H1 (cell line): Measurements from ENCODE around the gene AMHR2. TPM values are rescaled to one million over a fixed set of nuclear protein-coding genes. Genes with fewer than 3 reads are reported as not detected.

Experiments
- CTCF ChIA-PET: fragments of 300-600 bp; sonication (Branson Sonifier 250); formaldehyde crosslinking; loops from one replicate; lab custom pipeline; 2021; ENCODE audit not compliant: partially characterized antibody; lab: Charles Lee
- POLR2A ChIA-PET: fragments of 300-600 bp; sonication (Branson Sonifier 250); formaldehyde crosslinking; loops from one replicate; lab custom pipeline; 2021; ENCODE audit warnings: inconsistent platforms; ENCODE audit not compliant: partially characterized antibody; lab: Charles Lee
- DNase-seq, 2 experiments: peaks; one replicate each; pipeline versions ENCODE4 v3.0.0 to v3.0.0-alpha.2; 2010 to 2022; ENCODE audit warnings: low spot score in 2 of 2, low read depth in 1 of 2, mixed read lengths in 1 of 2
- FAIRE-seq: peaks from 2 replicates; lab custom pipeline; 2011; peaks lifted over from hg19 to GRCh38; lab: Jason Lieb, UNC
- H2AFZ ChIP-seq: 2 replicates; pipeline ENCODE4 v1.8.1; 2012; ENCODE audit warnings: low read length, inconsistent platforms
- H2AK5ac ChIP-seq: 2 replicates; pipeline ENCODE4 v1.6.1; 2013; ENCODE audit warnings: low read depth, low read length
- H2BK120ac ChIP-seq: replicated peaks from 2 replicates; pipeline ENCODE3; 2013; ENCODE audit warnings: low read depth, low read length, inconsistent platforms
- H2BK12ac ChIP-seq: 2 replicates; pipeline ENCODE4 v1.6.1; 2013; ENCODE audit warnings: low read depth, low read length
- H2BK15ac ChIP-seq: 2 replicates; pipeline ENCODE4 v1.6.1; 2013; ENCODE audit warnings: low read length
- H2BK20ac ChIP-seq: 2 replicates; pipeline ENCODE4 v1.6.1; 2013; ENCODE audit warnings: low read length
- H2BK5ac ChIP-seq: 2 replicates; pipeline ENCODE4 v1.6.1; 2013; ENCODE audit warnings: low read depth, low read length
- H3K14ac ChIP-seq: 2 replicates; pipeline ENCODE4 v1.6.1; 2013; ENCODE audit warnings: inconsistent platforms; ENCODE audit not compliant: insufficient read length
- H3K18ac ChIP-seq: 2 replicates; pipeline ENCODE4 v1.6.1; 2013; ENCODE audit warnings: low read length; ENCODE audit errors: extremely low read depth
- H3K23ac ChIP-seq: 2 replicates; pipeline ENCODE4 v1.6.1; 2013; ENCODE audit warnings: inconsistent platforms; ENCODE audit not compliant: insufficient read length
- H3K23me2 ChIP-seq: 2 replicates; pipeline ENCODE4 v1.6.1; 2013; ENCODE audit warnings: low read depth, low read length
- H3K27ac ChIP-seq: 2 replicates; pipeline ENCODE4 v1.6.1; 2011; ENCODE audit warnings: low read depth, low read length, inconsistent platforms
- H3K27me3 ChIP-seq, 4 experiments: replicated peaks in 1 of 4; 1 replicate in 1 of 4; 2 replicates in 3 of 4; pipeline versions ENCODE4 v1.6.1 to v1.8.1; 2011 to 2013; ENCODE audit warnings: low read length in 3 of 4, mild to moderate bottlenecking in 3 of 4, inconsistent platforms in 2 of 4, mixed read lengths in 2 of 4, moderate library complexity in 1 of 4; ENCODE audit not compliant: control insufficient read depth in 3 of 4, insufficient read depth in 3 of 4; ENCODE audit errors: extremely low read depth in 1 of 4
- H3K36me3 ChIP-seq, 4 experiments: 2 replicates each; pipeline versions ENCODE4 v1.6.1 to v1.8.1; 2011 to 2013; ENCODE audit warnings: mild to moderate bottlenecking in 4 of 4, low read length in 3 of 4, moderate library complexity in 2 of 4, control low read depth in 1 of 4, inconsistent platforms in 1 of 4; ENCODE audit not compliant: insufficient read depth in 4 of 4, control insufficient read depth in 2 of 4
- H3K4ac ChIP-seq: replicated peaks from 2 replicates; pipeline ENCODE3; 2013; ENCODE audit warnings: low read length, low read depth, mixed read lengths, inconsistent platforms; ENCODE audit not compliant: insufficient read length
- H3K4me1 ChIP-seq, 4 experiments: replicated peaks in 1 of 4; 1 replicate in 1 of 4; 2 replicates in 3 of 4; pipeline versions ENCODE4 v1.6.1 to v1.8.1; 2011 to 2013; ENCODE audit warnings: low read length in 3 of 4, inconsistent platforms in 2 of 4, mixed read lengths in 1 of 4; ENCODE audit not compliant: insufficient read depth in 4 of 4, control insufficient read depth in 3 of 4
- H3K4me2 ChIP-seq, 2 experiments: 2 replicates each; pipeline versions ENCODE4 v1.6.1 to v1.8.1; 2011 to 2013; ENCODE audit warnings: low read depth in 2 of 2, low read length in 2 of 2, control low read depth in 1 of 2, inconsistent platforms in 1 of 2, mild to moderate bottlenecking in 1 of 2; ENCODE audit not compliant: insufficient read depth in 1 of 2
- H3K4me3 ChIP-seq, 4 experiments: fragments of 200-600, 300-600 bp in 1 of 4; sonication (generic), shearing (Covaris generic), sonication (Bioruptor Twin) in 1 of 4; 2 replicates each; pipeline versions ENCODE4 v1.5.1 to v1.8.1; 2011 to 2016; ENCODE audit warnings: low read length in 4 of 4, low read depth in 3 of 4, control low read depth in 2 of 4, inconsistent platforms in 2 of 4, mild to moderate bottlenecking in 2 of 4, mixed read lengths in 1 of 4, moderate library complexity in 1 of 4; ENCODE audit not compliant: insufficient read depth in 2 of 4; ENCODE audit errors: extremely low read depth in 1 of 4
- H3K56ac ChIP-seq: replicated peaks from 2 replicates; pipeline ENCODE3; 2013; ENCODE audit warnings: low read depth, mild to moderate bottlenecking, mixed read lengths, low read length, inconsistent platforms; ENCODE audit not compliant: insufficient read length
- H3K79me1 ChIP-seq: 2 replicates; pipeline ENCODE4 v1.6.1; 2013; ENCODE audit warnings: low read depth, low read length, control low read depth
- H3K79me2 ChIP-seq, 2 experiments: 2 replicates each; pipeline versions ENCODE4 v1.6.1 to v1.8.1; 2012 to 2013; ENCODE audit warnings: low read length in 2 of 2, mild to moderate bottlenecking in 2 of 2, inconsistent platforms in 1 of 2; ENCODE audit not compliant: insufficient read depth in 2 of 2, control insufficient read depth in 1 of 2
- H3K9ac ChIP-seq, 4 experiments: replicated peaks in 1 of 4; 1 replicate in 1 of 4; 2 replicates in 3 of 4; pipeline versions ENCODE4 v1.6.1 to v1.8.1; 2011 to 2013; ENCODE audit warnings: low read depth in 3 of 4, low read length in 3 of 4, control low read depth in 2 of 4, mild to moderate bottlenecking in 2 of 4, moderate library complexity in 2 of 4, inconsistent platforms in 1 of 4; ENCODE audit errors: extremely low read depth in 1 of 4
- H3K9me3 ChIP-seq, 2 experiments: 2 replicates each; pipeline versions ENCODE4 v1.6.1 to v1.8.1; 2012 to 2013; ENCODE audit warnings: mild to moderate bottlenecking in 2 of 2, moderate library complexity in 2 of 2, control low read depth in 1 of 2, inconsistent platforms in 1 of 2, low read depth in 1 of 2, low read length in 1 of 2, mixed read lengths in 1 of 2; ENCODE audit not compliant: insufficient read depth in 2 of 2
- H4K20me1 ChIP-seq, 2 experiments: replicated peaks in 1 of 2; 2 replicates each; pipeline versions ENCODE3 to v1.8.1; 2011 to 2013; ENCODE audit warnings: inconsistent platforms in 2 of 2, low read length in 2 of 2, mild to moderate bottlenecking in 1 of 2; ENCODE audit not compliant: insufficient read depth in 2 of 2, control insufficient read depth in 1 of 2
- H4K5ac ChIP-seq: 2 replicates; pipeline ENCODE4 v1.6.1; 2013; ENCODE audit warnings: low read length, low read depth, mixed read lengths, inconsistent platforms; ENCODE audit not compliant: insufficient read length
- H4K8ac ChIP-seq: 2 replicates; pipeline ENCODE4 v1.8.0; 2013; ENCODE audit warnings: mild to moderate bottlenecking, moderate library complexity, low read length, inconsistent platforms; ENCODE audit not compliant: insufficient read depth; ENCODE audit errors: extremely low read depth
- H4K91ac ChIP-seq: replicated peaks from 2 replicates; pipeline ENCODE3; 2013; ENCODE audit warnings: low read length, mixed read lengths, inconsistent platforms; ENCODE audit not compliant: insufficient read length
- CREB1 ChIP-seq: IDR thresholded peaks from 2 replicates; pipeline ENCODE4 v1.6.1; 2012; ENCODE audit warnings: inconsistent platforms
- E2F6 ChIP-seq: IDR thresholded peaks from 2 replicates; pipeline ENCODE4 v1.6.1; 2012; ENCODE audit warnings: inconsistent platforms
- GABPA ChIP-seq: IDR thresholded peaks from 2 replicates; pipeline ENCODE4 v1.6.1; 2011; ENCODE audit warnings: mild to moderate bottlenecking, low read length, moderate library complexity, borderline replicate concordance; ENCODE audit not compliant: insufficient read depth
- HDAC2 ChIP-seq, 2 experiments: fragments of 300-600 bp in 1 of 2; sonication (generic) in 1 of 2; IDR thresholded peaks; 2 replicates each; pipeline ENCODE4 v1.6.1; 2011 to 2012; ENCODE audit warnings: low read depth in 2 of 2, low read length in 2 of 2, mild to moderate bottlenecking in 2 of 2, moderate library complexity in 2 of 2, borderline replicate concordance in 1 of 2, inconsistent platforms in 1 of 2
- HDAC6 ChIP-seq: IDR thresholded peaks from one replicate; pipeline ENCODE4 v1.7.1; 2012; ENCODE audit warnings: low read depth, mild to moderate bottlenecking, inconsistent platforms, low read length, moderate library complexity
- JUND ChIP-seq: IDR thresholded peaks from 2 replicates; pipeline ENCODE4 v1.6.1; 2011; ENCODE audit warnings: mild to moderate bottlenecking, improper control_type of control experiment, low read length
- KDM4A ChIP-seq: IDR thresholded peaks from one replicate; pipeline ENCODE4 v1.7.1; 2012; ENCODE audit warnings: low read depth, mild to moderate bottlenecking, moderate library complexity, low read length, inconsistent platforms; ENCODE audit not compliant: severe bottlenecking
- RXRA ChIP-seq: IDR thresholded peaks from 2 replicates; pipeline ENCODE4 v1.6.1; 2011; ENCODE audit warnings: low read depth, mild to moderate bottlenecking, low read length, moderate library complexity; ENCODE audit not compliant: insufficient read depth
- SP1 ChIP-seq: IDR thresholded peaks from 2 replicates; pipeline ENCODE4 v1.6.1; 2011; ENCODE audit warnings: low read depth, low read length
- SUZ12 ChIP-seq: fragments of 200-600 bp; sonication (generic); IDR thresholded peaks from 2 replicates; pipeline ENCODE4 v1.6.1; 2012; ENCODE audit warnings: mild to moderate bottlenecking, inconsistent platforms, low read length, moderate library complexity, mixed read lengths
- TAF7 ChIP-seq: optimal IDR thresholded peaks from 2 replicates; pipeline ENCODE3; 2011; ENCODE audit warnings: low read depth, mild to moderate bottlenecking, inconsistent platforms, low read length, moderate library complexity, borderline replicate concordance
- TCF12 ChIP-seq: IDR thresholded peaks from 2 replicates; pipeline ENCODE4 v1.6.1; 2011; ENCODE audit warnings: low read depth, mild to moderate bottlenecking, low read length
- ZNF274 ChIP-seq: IDR thresholded peaks from 2 replicates; pipeline ENCODE4 v1.7.0; 2012; ENCODE audit warnings: low read length, borderline replicate concordance; ENCODE audit errors: extremely low read depth
- WGBS, 2 experiments: shearing (Covaris generic) in 1 of 2; methylation state at CpG; one replicate each; pipeline versions ENCODE4 v1.1.6 to v1.1.7; 2013 to 2015; ENCODE audit warnings: low lambda C conversion rate in 2 of 2, mixed read lengths in 2 of 2, inconsistent platforms in 1 of 2, low coverage in 1 of 2, missing lambda C conversion rate in 1 of 2; ENCODE audit not compliant: insufficient replicate concordance in 2 of 2, insufficient coverage in 1 of 2, insufficient read length in 1 of 2; ENCODE audit errors: extremely low coverage in 1 of 2, missing lambda C conversion rate in 1 of 2; 5-methylcytosine and 5-hydroxymethylcytosine counted together
- polyA plus RNA-seq, 7 experiments: library from polyadenylated mRNA; depleted of rRNA in 3 of 7; stranded (reverse) in 5 of 7; unstranded in 2 of 7; fragments of >200 nt in 5 of 7; fragments of 200-250 nt in 2 of 7; gene quantifications; 1 replicate in 5 of 7; 2 replicates in 1 of 7; 4 replicates in 1 of 7; pipeline versions ENCODE4 v1.2.1 to v1.2.3, GENCODE V29; 2011 to 2013; ENCODE audit warnings: missing spikeins in 2 of 7, mixed read lengths in 2 of 7
- total RNA-seq: library from RNA; stranded (reverse); fragmentation: NEBNext Ultra II Directional; extraction: Animal tissue kit (Norgen Biotek cat#: 25700); gene quantifications from 2 replicates; pipeline ENCODE4 v1.2.1, GENCODE V29; 2021

AMHR2 gene
- total and polyA plus RNA-seq, 2 of the 8 experiments (the other 6 are each of a cell fraction or from before 2014, with no cell fraction given), result 0.29 to 0.35 TPM

- no peak overlapping the region for H3K27ac ChIP-seq
- DNase-seq (no peak), FAIRE-seq (no peak)
- H2BK5ac ChIP-seq, result no peak overlapping the region
- peaks cover 0 to 8% (median 1%) of the 10 kb centered on the region in 4 experiments; a peak in 3 of 7 replicates for H3K4me1 ChIP-seq
- peaks cover 7% of the 10 kb centered on the region; the same call in 1 of the 2 replicates for H3K79me1 ChIP-seq
- no peak overlapping the region for H2BK20ac ChIP-seq
- peaks cover 20 to 36% of the 10 kb centered on the region in 2 experiments for H3K79me2 ChIP-seq
- H2BK15ac ChIP-seq, result no peak overlapping the region
- 0 out of 2 replicates have a peak overlapping the region, but pooled peaks have one; percentile 90 for H2AK5ac ChIP-seq
- H3K4me2 ChIP-seq, result no peak overlapping the region
- H3K4me3 ChIP-seq, result no peak overlapping the region
- H3K4ac ChIP-seq, result no peak overlapping the region
- H4K5ac ChIP-seq, result no peak overlapping the region
- no peak overlapping the region for H3K56ac ChIP-seq
- ChIA-PET CTCF (interaction anchor here (0.6 to 1.9 kb wide), 7 partner anchors 8 to 178 kb away, joined by 3 to 6 read pairs (median 3); partner anchors contain the start of gene AAAS), POLR2A (interaction anchor here (0.6 to 57.6 kb wide), 11 partner anchors 9 to 130 kb away, joined by 3 to 3397 read pairs (median 4); partner anchors contain the start of genes AAAS, MAP3K12, NPFF and PRR13)
- no peak overlapping the region for H3K18ac ChIP-seq
- H3K36me3 ChIP-seq, result peaks cover 20 to 29% (median 21%) of the 10 kb centered on the region in 4 experiments
- WGBS, 2 experiments, result 79% methylated on average over 7 of the region's 7 CpGs; no CpG with 5 or more reads in 1 of the 2 experiments
- H4K91ac ChIP-seq, result no peak overlapping the region
- H2BK12ac ChIP-seq, result no peak overlapping the region
- H3K27me3 ChIP-seq, result no peaks in the 10 kb centered on the region
- H3K23ac ChIP-seq, result no peak overlapping the region
- no peak overlapping the region for H2BK120ac ChIP-seq
- H4K8ac ChIP-seq, result no peak overlapping the region
- H3K23me2 ChIP-seq, result peaks cover 7% of the 10 kb centered on the region
- no peaks in the 10 kb centered on the region for H3K9me3 ChIP-seq
- no peak overlapping the region for H2AFZ ChIP-seq
- H3K9ac ChIP-seq, result no peak overlapping the region
- H4K20me1 ChIP-seq, result peaks cover 22 to 27% of the 10 kb centered on the region in 2 experiments
- no peak overlapping the region for H3K14ac ChIP-seq
- no peak for TF ChIP-seq SUZ12
- TF ChIP-seq HDAC6, result no peak
- TF ChIP-seq TAF7, result no peak
- no peak for TF ChIP-seq JUND
- TF ChIP-seq KDM4A, result no peak
- no peak for TF ChIP-seq CREB1
- no peak for TF ChIP-seq HDAC2 (IDR thresholded peaks at IDR 0.05; ENCODE audit: borderline replicate concordance in 1 of 2, low read depth in 2 of 2, low read length in 2 of 2)
- no peak for TF ChIP-seq GABPA
- no peak for TF ChIP-seq E2F6
- TF ChIP-seq RXRA, result no peak
- TF ChIP-seq SP1, result no peak
- TF ChIP-seq ZNF274, result no peak
- TF ChIP-seq TCF12, result no peak
Measured at GRCh38 chr12:53450936-53451335, 27.3 kb downstream of the AMHR2 start.
